Common myeloid progenitor, CD34-positive (primary cell): Measurements from ENCODE around the gene TTC23L.

ENCODE experiments used
- CTCF ChIA-PET: fragments of 350-600 bp; sonication (Branson Sonifier 250); formaldehyde crosslinking; loops from one replicate; lab custom pipeline; 2021; ENCODE audit warnings: antibody characterized with exemption; lab: Charles Lee
- POLR2A ChIA-PET: fragments of 350-600 bp; sonication (Branson Sonifier 250); formaldehyde crosslinking; loops from one replicate; lab custom pipeline; 2021; ENCODE audit warnings: antibody characterized with exemption; lab: Charles Lee
- DNase-seq, 3 donors: peaks; one replicate each; pipeline versions ENCODE4 v3.0.0 to v3.0.0-alpha.2; 2013
- H3K27ac ChIP-seq, 2 experiments: 1 replicate in 1 of 2; 2 replicates in 1 of 2; pipeline ENCODE4 v1.7.0; 2013; ENCODE audit warnings: inconsistent platforms in 2 of 2, low read length in 2 of 2, mild to moderate bottlenecking in 2 of 2, low read depth in 1 of 2, moderate library complexity in 1 of 2; ENCODE audit not compliant: severe bottlenecking in 2 of 2, insufficient read depth in 1 of 2, poor library complexity in 1 of 2
- H3K27me3 ChIP-seq, 5 experiments: replicated peaks in 2 of 5; 1 replicate in 3 of 5; 2 replicates in 2 of 5; pipeline versions ENCODE4 v1.6.1 to v1.7.0; 2013; ENCODE audit warnings: low read length in 4 of 5, mild to moderate bottlenecking in 2 of 5, moderate library complexity in 2 of 5, inconsistent platforms in 1 of 5; ENCODE audit not compliant: insufficient read depth in 5 of 5, control insufficient read depth in 4 of 5
- H3K36me3 ChIP-seq, 4 experiments: 1 replicate in 2 of 4; 2 replicates in 2 of 4; pipeline versions ENCODE4 v1.6.1 to v1.7.0; 2013; ENCODE audit warnings: low read length in 3 of 4, control low read depth in 1 of 4, mild to moderate bottlenecking in 1 of 4; ENCODE audit not compliant: control insufficient read depth in 4 of 4, insufficient read depth in 4 of 4
- H3K4me1 ChIP-seq, 4 experiments: 1 replicate in 3 of 4; 2 replicates in 1 of 4; pipeline versions ENCODE4 v1.6.1 to v1.7.1; 2013; ENCODE audit warnings: low read length in 3 of 4, mild to moderate bottlenecking in 3 of 4, control low read depth in 1 of 4, inconsistent platforms in 1 of 4, moderate library complexity in 1 of 4; ENCODE audit not compliant: control insufficient read depth in 4 of 4, insufficient read depth in 4 of 4; ENCODE audit errors: control extremely low read depth in 1 of 4
- H3K4me3 ChIP-seq, 7 experiments: 1 replicate in 4 of 7; 2 replicates in 3 of 7; pipeline versions ENCODE4 v1.5.1 to v1.7.0; 2013; ENCODE audit warnings: mild to moderate bottlenecking in 7 of 7, low read length in 6 of 7, moderate library complexity in 6 of 7, inconsistent platforms in 2 of 7, low read depth in 2 of 7, control low read depth in 1 of 7; ENCODE audit not compliant: insufficient read depth in 4 of 7, control insufficient read depth in 1 of 7; ENCODE audit errors: extremely low read depth in 1 of 7
- H3K9me3 ChIP-seq, 5 experiments: 1 replicate in 4 of 5; 2 replicates in 1 of 5; pipeline versions ENCODE4 v1.6.1 to v1.7.1; 2013; ENCODE audit warnings: low read length in 4 of 5, mild to moderate bottlenecking in 2 of 5, inconsistent platforms in 1 of 5, low read depth in 1 of 5, moderate library complexity in 1 of 5; ENCODE audit not compliant: control insufficient read depth in 4 of 5, insufficient read depth in 2 of 5; ENCODE audit errors: control extremely low read depth in 1 of 5
- WGBS: methylation state at CpG from one replicate; pipeline ENCODE4 v1.1.5; 2013; ENCODE audit not compliant: insufficient coverage; 5-methylcytosine and 5-hydroxymethylcytosine counted together

TTC23L gene

GRCh38 chr5:34867660-34868059 lies 28.7 kb downstream of the TTC23L start:
- Histone ChIP-seq H3K9me3 (no peaks in the 10 kb centered on the region), H3K4me1 (peaks cover 0 to 49% (median 26%) of the 10 kb centered on the region in 4 experiments), H3K4me3 (no peak overlapping the region), H3K27me3 (no peaks in the 10 kb centered on the region), H3K36me3 (no peaks in the 10 kb centered on the region), H3K27ac (peak overlapping the region in 1 of 2 experiments; percentile 59)
- CTCF ChIA-PET, result interaction anchor here (1.3 to 1.4 kb wide), 2 partner anchors 27 to 30 kb away, joined by 3 to 5 read pairs; no protein-coding TSS in a partner anchor
- POLR2A ChIA-PET, result no interaction called here
- no CpG with 5 or more reads among the region's 3 CpGs for WGBS
- no peak for DNase-seq

GRCh38 chr5:34868791-34869190 lies 29.8 kb downstream of the TTC23L start:
- ChIA-PET POLR2A (no interaction called here), CTCF (interaction anchor here (1.4 kb wide), 1 partner anchor 28 kb away, joined by 3 read pairs; no protein-coding TSS in a partner anchor)
- H3K36me3 ChIP-seq, result no peaks in the 10 kb centered on the region
- no peaks in the 10 kb centered on the region for H3K9me3 ChIP-seq
- DNase-seq, result no peak
- no peaks in the 10 kb centered on the region for H3K27me3 ChIP-seq
- no peak overlapping the region for H3K4me3 ChIP-seq
- peaks cover 0 to 37% (median 19%) of the 10 kb centered on the region in 4 experiments for H3K4me1 ChIP-seq
- no peak overlapping the region for H3K27ac ChIP-seq
- no CpG with 5 or more reads among the region's 1 CpG for WGBS

- ChIA-PET POLR2A (no interaction called here), CTCF (interaction anchor here (1.4 kb wide), 1 partner anchor 28 kb away, joined by 3 read pairs; no protein-coding TSS in a partner anchor)
- Histone ChIP-seq H3K4me1 (peaks cover 0 to 33% (median 14%) of the 10 kb centered on the region in 4 experiments), H3K9me3 (no peaks in the 10 kb centered on the region), H3K4me3 (no peak overlapping the region), H3K36me3 (no peaks in the 10 kb centered on the region), H3K27me3 (no peaks in the 10 kb centered on the region), H3K27ac (no peak overlapping the region)
- DNase-seq, result no peak
- whole genome bisulfite sequencing, result no CpG with 5 or more reads among the region's 1 CpG
Observed at GRCh38 chr5:34869256-34869655, 30.3 kb downstream of the TTC23L start.

GRCh38 chr5:34870382-34870781 lies 31.4 kb downstream of the TTC23L start:
- Histone ChIP-seq H3K4me1 (peaks cover 0 to 21% (median 10%) of the 10 kb centered on the region in 4 experiments), H3K4me3 (no peak overlapping the region), H3K27ac (no peak overlapping the region), H3K36me3 (no peaks in the 10 kb centered on the region), H3K9me3 (no peaks in the 10 kb centered on the region), H3K27me3 (no peaks in the 10 kb centered on the region)
- POLR2A ChIA-PET, result no interaction called here
- DNase-seq, result no peak
- CTCF ChIA-PET, result no interaction called here
- no CpG with 5 or more reads among the region's 2 CpGs for WGBS

GRCh38 chr5:34876275-34876674 lies 37.3 kb downstream of the TTC23L start:
- Histone ChIP-seq H3K9me3 (peaks cover 0 to 8% (median 0%) of the 10 kb centered on the region in 5 experiments), H3K27ac (no peak overlapping the region), H3K36me3 (no peaks in the 10 kb centered on the region), H3K4me1 (no peaks in the 10 kb centered on the region), H3K4me3 (no peak overlapping the region), H3K27me3 (no peaks in the 10 kb centered on the region)
- DNase-seq, result peak in 1 of 3 donors; percentile 4
- CTCF ChIA-PET, result no interaction called here
- POLR2A ChIA-PET, result no interaction called here

GRCh38 chr5:34881246-34881645 lies 42.3 kb downstream of the TTC23L start:
- ChIA-PET CTCF (interaction anchor here (1.2 to 2.2 kb wide), 2 partner anchors 12 to 17 kb away, joined by 3 to 7 read pairs; no protein-coding TSS in a partner anchor), POLR2A (no interaction called here)
- H3K9me3 ChIP-seq, result peaks cover 0 to 4% (median 0%) of the 10 kb centered on the region in 5 experiments
- H3K4me3 ChIP-seq, result no peak overlapping the region
- H3K27me3 ChIP-seq, result no peaks in the 10 kb centered on the region
- no peaks in the 10 kb centered on the region for H3K4me1 ChIP-seq
- H3K27ac ChIP-seq, result no peak overlapping the region
- no peak for DNase-seq
- no peaks in the 10 kb centered on the region for H3K36me3 ChIP-seq

GRCh38 chr5:34886392-34887119 lies 47.6 kb downstream of the TTC23L start:
- no peaks in the 10 kb centered on the region for H3K4me1 ChIP-seq
- no CpG with 5 or more reads among the region's 3 CpGs for WGBS
- DNase-seq, result no peak
- ChIA-PET CTCF (interaction anchor here (1.3 to 2.7 kb wide), 3 partner anchors 10 to 13 kb away, joined by 4 to 13 read pairs (median 5); no protein-coding TSS in a partner anchor), POLR2A (no interaction called here)
- no peaks in the 10 kb centered on the region for H3K36me3 ChIP-seq
- H3K4me3 ChIP-seq, result no peak overlapping the region
- H3K27ac ChIP-seq, result no peak overlapping the region
- no peaks in the 10 kb centered on the region for H3K27me3 ChIP-seq
- H3K9me3 ChIP-seq, result no peaks in the 10 kb centered on the region
